Left ventricle myocardium inferior (tissue), 1 donor: ENCODE measurements around the gene ANTXR2. TPM values are rescaled to one million over a fixed set of nuclear protein-coding genes. Genes with fewer than 3 reads are reported as not detected.

Experiments
- DNase-seq: peaks from one replicate; pipeline ENCODE4 v3.0.0-alpha.2; 2020
- H3K27ac ChIP-seq: fragments of 200-600 bp; replicated peaks from 2 replicates; pipeline ENCODE4 v1.8.0; 2021
- H3K27me3 ChIP-seq: fragments of 200-600 bp; 2 replicates; pipeline ENCODE4 v1.8.0; 2021; ENCODE audit warnings: low read depth
- H3K36me3 ChIP-seq: fragments of 200-600 bp; 2 replicates; pipeline ENCODE4 v1.8.0; 2021
- H3K4me1 ChIP-seq: fragments of 200-600 bp; 2 replicates; pipeline ENCODE4 v1.8.0; 2021
- H3K4me3 ChIP-seq: fragments of 200-600 bp; 2 replicates; pipeline ENCODE4 v1.8.0; 2021; ENCODE audit warnings: mild to moderate bottlenecking, moderate library complexity
- H3K9me3 ChIP-seq: fragments of 200-600 bp; replicated peaks from 2 replicates; pipeline ENCODE4 v1.8.0; 2021
- CTCF ChIP-seq: fragments of 200-600 bp; IDR thresholded peaks from 2 replicates; pipeline ENCODE4 v1.8.0; 2021; ENCODE audit warnings: antibody characterized with exemption, mild to moderate bottlenecking, borderline replicate concordance
- intact Hi-C: fragments of 100-400 bp; cut with micrococcal nuclease; formaldehyde crosslinking; loops from one replicate; pipeline ENCODE4 v1.11.0; 2022
- total RNA-seq: library from RNA; stranded (reverse); fragmentation: NEBNext Ultra II Directional; extraction: Animal tissue kit (Norgen Biotek cat#: 25700); gene quantifications from one replicate; pipeline ENCODE4 v1.2.1, GENCODE V29; 2021
- donor health status: DM: no; HTN: yes; CAD: no; lungs with severe emphysema.

The ANTXR2 gene
- total RNA-seq, 1 donor from 2014 or later = 42.4 TPM

DNA sequence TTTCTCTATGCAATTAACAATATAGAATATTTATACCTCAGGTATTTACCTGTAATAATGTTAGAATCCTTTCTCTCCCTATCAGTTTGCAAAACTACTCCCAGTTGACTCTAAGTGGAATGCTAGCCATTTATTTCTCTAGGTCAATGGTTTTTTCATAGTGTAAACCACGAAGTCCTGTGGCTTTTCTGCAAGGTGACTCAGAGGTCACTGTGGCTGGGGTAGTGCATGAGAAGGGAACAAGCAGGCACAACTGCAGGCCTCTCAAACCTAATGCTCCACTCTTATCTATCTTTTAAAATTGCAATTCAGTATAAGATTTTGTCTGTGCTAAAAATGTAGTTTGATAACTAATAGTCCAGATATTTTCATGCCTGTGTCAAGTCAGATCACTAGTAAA, 159.4 kb downstream of the ANTXR2 start:
- intact Hi-C loops = no loop called here
- no peak for DNase-seq
- no peaks in the 10 kb centered on the region for H3K27me3 ChIP-seq
- H3K9me3 ChIP-seq = no peaks in the 10 kb centered on the region
- no peak overlapping the region for H3K4me3 ChIP-seq
- no peak for TF ChIP-seq CTCF
- H3K27ac ChIP-seq = no peak overlapping the region
- peaks cover 11% of the 10 kb centered on the region for H3K4me1 ChIP-seq
- no peaks in the 10 kb centered on the region for H3K36me3 ChIP-seq

- no peak for DNase-seq
- Histone ChIP-seq H3K9me3 (no peaks in the 10 kb centered on the region), H3K4me3 (no peak overlapping the region), H3K27ac (no peak overlapping the region), H3K27me3 (no peaks in the 10 kb centered on the region), H3K36me3 (peaks cover 26% of the 10 kb centered on the region), H3K4me1 (no peaks in the 10 kb centered on the region)
- TF ChIP-seq CTCF = no peak
- intact Hi-C loops = no loop called here
These were observed 166.0 kb downstream of the ANTXR2 start for GRCh38 chr4:79907001-79907400.

- H3K4me1 ChIP-seq = no peaks in the 10 kb centered on the region
- H3K36me3 ChIP-seq = peaks cover 26% of the 10 kb centered on the region
- H3K27ac ChIP-seq = no peak overlapping the region
- H3K9me3 ChIP-seq = no peaks in the 10 kb centered on the region
- TF ChIP-seq CTCF = no peak
- intact Hi-C loops = no loop called here
- no peak overlapping the region for H3K4me3 ChIP-seq
- no peak for DNase-seq
- no peaks in the 10 kb centered on the region for H3K27me3 ChIP-seq
These were observed 166.7 kb downstream of the ANTXR2 start for GRCh38 chr4:79906303-79906702.

GRCh38 chr4:79905212-79905611, 167.8 kb downstream of the ANTXR2 start:
- no peaks in the 10 kb centered on the region for H3K27me3 ChIP-seq
- H3K27ac ChIP-seq = no peak overlapping the region
- no peak for DNase-seq
- no peak overlapping the region for H3K4me3 ChIP-seq
- peaks cover 2% of the 10 kb centered on the region for H3K9me3 ChIP-seq
- TF ChIP-seq CTCF = no peak
- H3K36me3 ChIP-seq = peaks cover 26% of the 10 kb centered on the region
- no peaks in the 10 kb centered on the region for H3K4me1 ChIP-seq
- intact Hi-C loops = no loop called here

DNA sequence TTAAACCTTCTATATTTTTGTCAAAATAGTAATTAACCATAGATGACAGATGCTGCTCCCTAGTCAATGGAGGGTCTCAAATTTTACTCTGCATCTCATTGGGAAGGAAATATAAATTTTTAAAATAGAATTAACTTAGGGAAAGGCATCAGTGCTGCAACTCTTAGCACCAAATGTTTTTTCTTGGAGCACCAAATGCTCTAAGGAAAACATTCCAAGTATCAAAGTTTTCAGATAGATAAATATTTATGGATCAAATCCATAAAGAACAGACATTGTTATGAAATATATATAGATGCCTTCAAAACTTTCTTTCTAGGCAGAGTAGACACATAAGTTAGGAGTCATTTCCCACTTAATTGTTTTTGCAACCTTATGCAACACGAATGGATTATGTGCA, 168.7 kb downstream of the ANTXR2 start:
- H3K27ac ChIP-seq = no peak overlapping the region
- no peaks in the 10 kb centered on the region for H3K27me3 ChIP-seq
- no peaks in the 10 kb centered on the region for H3K4me1 ChIP-seq
- no peak for DNase-seq
- peaks cover 26% of the 10 kb centered on the region for H3K36me3 ChIP-seq
- intact Hi-C loops = no loop called here
- H3K4me3 ChIP-seq = no peak overlapping the region
- peaks cover 7% of the 10 kb centered on the region for H3K9me3 ChIP-seq
- no peak for TF ChIP-seq CTCF

DNA sequence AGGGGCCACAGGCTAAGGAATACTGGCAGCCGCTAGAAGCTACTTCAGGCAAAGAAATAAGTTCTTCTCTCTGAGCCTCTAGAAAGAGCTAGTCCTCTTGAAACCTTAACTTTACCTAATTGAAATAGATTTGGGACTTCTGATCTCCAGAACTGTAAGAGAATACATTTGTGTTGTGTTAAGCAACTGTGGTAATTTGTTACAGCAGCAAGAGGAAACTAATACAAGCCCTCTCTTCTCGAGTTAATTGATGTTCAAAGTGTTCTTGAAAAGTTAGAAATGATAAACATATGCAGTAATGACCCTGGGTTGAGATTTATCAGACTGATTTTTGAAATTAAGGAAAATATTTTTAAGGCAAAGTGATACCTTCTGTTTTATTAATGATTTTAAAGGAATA, 172.8 kb downstream of the ANTXR2 start:
- Histone ChIP-seq H3K36me3 (peaks cover 4% of the 10 kb centered on the region), H3K27me3 (no peaks in the 10 kb centered on the region), H3K27ac (no peak overlapping the region), H3K9me3 (peaks cover 7% of the 10 kb centered on the region), H3K4me3 (no peak overlapping the region), H3K4me1 (no peaks in the 10 kb centered on the region)
- intact Hi-C loops = no loop called here
- DNase-seq = no peak
- TF ChIP-seq CTCF = no peak
